Adrenal gland (tissue), 12 donors: ENCODE data around the gene NOXA1. TPM values are rescaled to one million over a fixed set of nuclear protein-coding genes. Genes with fewer than 3 reads are reported as not detected.

Experiments used
- DNase-seq, 7 donors: peaks; one replicate each; pipeline ENCODE4 v3.0.0-alpha.2; 2019 to 2020
- H3K27ac ChIP-seq, 5 donors: fragments of 200-600 bp; sonication (generic) in 4 of 5; 1 replicate in 3 of 5; 2 replicates in 2 of 5; pipeline versions ENCODE4 v1.5.1 to v1.8.0; 2016 to 2020; ENCODE audit warnings: mild to moderate bottlenecking in 1 of 5
- H3K27me3 ChIP-seq: fragments of 200-600 bp; 2 replicates; pipeline ENCODE4 v1.8.0; 2021
- H3K36me3 ChIP-seq, 2 donors: fragments of 200-600 bp; replicated peaks in 1 of 2; 1 replicate in 1 of 2; 2 replicates in 1 of 2; pipeline versions ENCODE4 v1.5.1 to v1.8.0; 2018 to 2022
- H3K4me1 ChIP-seq, 2 donors: fragments of 200-600 bp; replicated peaks in 1 of 2; 1 replicate in 1 of 2; 2 replicates in 1 of 2; pipeline versions ENCODE4 v1.5.1 to v1.8.0; 2018 to 2021
- H3K4me3 ChIP-seq, 4 donors: fragments of 200-600 bp; sonication (generic) in 3 of 4; one replicate each; pipeline ENCODE4 v1.5.1; 2016 to 2018
- H3K9me3 ChIP-seq, 3 donors: fragments of 200-600 bp; sonication (generic) in 1 of 3; replicated peaks in 1 of 3; 1 replicate in 2 of 3; 2 replicates in 1 of 3; pipeline versions ENCODE4 v1.5.1 to v1.8.0; 2016 to 2021
- POLR2A ChIP-seq, 2 donors: fragments of 450-650 bp; IDR thresholded peaks; one replicate each; pipeline ENCODE4 v1.6.1; 2017; ENCODE audit warnings: antibody characterized with exemption in 2 of 2, mild to moderate bottlenecking in 2 of 2, moderate library complexity in 1 of 2
- WGBS, 4 donors: extraction: QIAGEN DNeasy Blood & Tissue Kit in 2 of 4; methylation state at CpG; one replicate each; pipeline versions ENCODE4 v1.1.5 to v1.1.7; 2013 to 2017; 5-methylcytosine and 5-hydroxymethylcytosine counted together
- intact Hi-C, 2 donors: fragments of 100-400 bp; cut with DNase I; formaldehyde crosslinking; loops; one replicate each; pipeline versions ENCODE4 v1.14.1 to v1.15.0; 2022 to 2023
- microRNA-seq, 3 donors: library from miRNA; unstranded; fragments of <30 nt; microRNA quantifications; one replicate each; pipeline ENCODE4, GENCODE V29; 2017 to 2020
- polyA plus RNA-seq, 3 donors: library from polyadenylated mRNA; stranded (reverse); fragments of 200-250 nt in 2 of 3; fragments of 350-450 nt in 1 of 3; fragmentation: Illumina TruSeq in 1 of 3; extraction: RNeasy Lipid Tissue Mini Kit (QIAGEN cat#74804) in 1 of 3; gene quantifications; one replicate each; pipeline ENCODE4 v1.2.3, GENCODE V29; 2013 to 2014
- total RNA-seq, 9 donors: library from RNA; depleted of rRNA in 4 of 9; stranded (reverse); fragments of >200 nt in 4 of 9; fragments of 120-200 nt in 1 of 9; fragmentation: NEBNext Ultra II Directional in 1 of 9; extraction: Animal tissue kit (Norgen Biotek cat#: 25700) in 1 of 9; gene quantifications; one replicate each; pipeline versions ENCODE4 v1.1.0 to v1.2.4, GENCODE V29; 2013 to 2023
- TF ChIP-seq, protein P1 (sequence below), 6 experiments: fragments of 450-650 bp in 4 of 6; fragments of 200-600 bp in 2 of 6; sonication (generic) in 1 of 6; IDR thresholded peaks; 1 replicate in 5 of 6; 2 replicates in 1 of 6; pipeline versions ENCODE4 v1.5.1 to v1.8.0; 2016 to 2021; ENCODE audit warnings: antibody characterized with exemption in 6 of 6, mild to moderate bottlenecking in 2 of 6, moderate library complexity in 1 of 6
- donor health status: healthy with polysubstance abuse.
- donor health status: Bipolar disorder and iron deficiency.
- donor health status: DM: yes; HTN: yes; CAD: no.
- donor health status: DM: no; HTN: no; CAD: no.
- donor health status: DM: no; HTN: no; CAD: no.
- donor health status: DM: yes; HTN: yes; CAD: no.

NOXA1 gene
- total and polyA plus RNA-seq, 12 donors = 2.9 to 50.7 (median 9.4) TPM; not detected in 1

DNA sequence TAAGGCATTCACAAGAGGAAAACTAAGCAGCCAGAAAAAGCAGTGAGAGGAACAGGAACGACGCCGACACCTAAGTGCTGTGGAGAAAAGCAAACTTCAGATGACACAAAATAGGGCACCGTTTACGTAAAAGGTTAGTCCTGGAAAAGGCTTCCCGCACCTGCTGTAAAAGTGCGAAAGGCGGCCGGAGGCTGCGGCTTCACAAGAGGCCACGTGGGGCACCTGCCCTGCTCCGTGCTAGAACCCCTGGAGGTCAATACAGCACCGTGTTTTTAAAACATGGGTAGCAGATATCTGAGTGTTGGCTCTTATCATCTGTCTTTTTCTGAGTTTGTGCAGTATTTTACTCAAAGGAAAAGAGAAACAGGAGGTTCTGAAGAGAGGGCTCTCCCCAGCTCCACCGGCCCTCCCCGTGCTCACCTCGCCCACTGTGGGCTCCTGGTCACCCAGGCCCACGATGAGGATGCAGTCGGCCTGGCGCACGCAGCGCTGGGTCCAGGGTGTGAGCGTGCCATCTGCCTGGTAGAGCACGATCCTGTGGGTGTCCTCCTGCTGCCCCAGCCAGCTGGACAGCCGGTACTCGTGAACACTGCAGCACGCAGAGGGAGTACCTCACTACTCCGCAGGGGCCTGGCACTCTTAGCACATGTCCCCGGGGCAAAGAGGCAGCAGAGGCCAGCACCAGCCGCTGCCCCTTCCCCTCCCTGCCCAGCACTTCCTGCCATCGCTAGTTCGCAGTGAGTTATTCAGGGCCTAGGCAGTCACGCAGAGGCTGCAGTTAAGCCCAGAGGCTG, 56.9 kb downstream of the NOXA1 start:
- no peak for TF ChIP-seq POLR2A (IDR thresholded peaks at IDR 0.05)
- TF ChIP-seq, protein P1, sequence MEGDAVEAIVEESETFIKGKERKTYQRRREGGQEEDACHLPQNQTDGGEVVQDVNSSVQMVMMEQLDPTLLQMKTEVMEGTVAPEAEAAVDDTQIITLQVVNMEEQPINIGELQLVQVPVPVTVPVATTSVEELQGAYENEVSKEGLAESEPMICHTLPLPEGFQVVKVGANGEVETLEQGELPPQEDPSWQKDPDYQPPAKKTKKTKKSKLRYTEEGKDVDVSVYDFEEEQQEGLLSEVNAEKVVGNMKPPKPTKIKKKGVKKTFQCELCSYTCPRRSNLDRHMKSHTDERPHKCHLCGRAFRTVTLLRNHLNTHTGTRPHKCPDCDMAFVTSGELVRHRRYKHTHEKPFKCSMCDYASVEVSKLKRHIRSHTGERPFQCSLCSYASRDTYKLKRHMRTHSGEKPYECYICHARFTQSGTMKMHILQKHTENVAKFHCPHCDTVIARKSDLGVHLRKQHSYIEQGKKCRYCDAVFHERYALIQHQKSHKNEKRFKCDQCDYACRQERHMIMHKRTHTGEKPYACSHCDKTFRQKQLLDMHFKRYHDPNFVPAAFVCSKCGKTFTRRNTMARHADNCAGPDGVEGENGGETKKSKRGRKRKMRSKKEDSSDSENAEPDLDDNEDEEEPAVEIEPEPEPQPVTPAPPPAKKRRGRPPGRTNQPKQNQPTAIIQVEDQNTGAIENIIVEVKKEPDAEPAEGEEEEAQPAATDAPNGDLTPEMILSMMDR (IDR thresholded peaks at IDR 0.05) = no peak
- Histone ChIP-seq H3K36me3 (no peaks in the 10 kb centered on the region), H3K4me3 (no peak overlapping the region), H3K4me1 (peaks cover 11 to 16% of the 10 kb centered on the region in 2 donors), H3K9me3 (peaks cover 0 to 5% (median 0%) of the 10 kb centered on the region in 3 donors), H3K27ac (no peak overlapping the region), H3K27me3 (no peaks in the 10 kb centered on the region)
- intact Hi-C loops = no loop called here
- peak in 2 of 7 donors; percentile 16 to 22 for DNase-seq
- 86 to 93% (median 90%) methylated on average over 17 to 32 of the region's 32 CpGs for WGBS, 4 donors

DNA sequence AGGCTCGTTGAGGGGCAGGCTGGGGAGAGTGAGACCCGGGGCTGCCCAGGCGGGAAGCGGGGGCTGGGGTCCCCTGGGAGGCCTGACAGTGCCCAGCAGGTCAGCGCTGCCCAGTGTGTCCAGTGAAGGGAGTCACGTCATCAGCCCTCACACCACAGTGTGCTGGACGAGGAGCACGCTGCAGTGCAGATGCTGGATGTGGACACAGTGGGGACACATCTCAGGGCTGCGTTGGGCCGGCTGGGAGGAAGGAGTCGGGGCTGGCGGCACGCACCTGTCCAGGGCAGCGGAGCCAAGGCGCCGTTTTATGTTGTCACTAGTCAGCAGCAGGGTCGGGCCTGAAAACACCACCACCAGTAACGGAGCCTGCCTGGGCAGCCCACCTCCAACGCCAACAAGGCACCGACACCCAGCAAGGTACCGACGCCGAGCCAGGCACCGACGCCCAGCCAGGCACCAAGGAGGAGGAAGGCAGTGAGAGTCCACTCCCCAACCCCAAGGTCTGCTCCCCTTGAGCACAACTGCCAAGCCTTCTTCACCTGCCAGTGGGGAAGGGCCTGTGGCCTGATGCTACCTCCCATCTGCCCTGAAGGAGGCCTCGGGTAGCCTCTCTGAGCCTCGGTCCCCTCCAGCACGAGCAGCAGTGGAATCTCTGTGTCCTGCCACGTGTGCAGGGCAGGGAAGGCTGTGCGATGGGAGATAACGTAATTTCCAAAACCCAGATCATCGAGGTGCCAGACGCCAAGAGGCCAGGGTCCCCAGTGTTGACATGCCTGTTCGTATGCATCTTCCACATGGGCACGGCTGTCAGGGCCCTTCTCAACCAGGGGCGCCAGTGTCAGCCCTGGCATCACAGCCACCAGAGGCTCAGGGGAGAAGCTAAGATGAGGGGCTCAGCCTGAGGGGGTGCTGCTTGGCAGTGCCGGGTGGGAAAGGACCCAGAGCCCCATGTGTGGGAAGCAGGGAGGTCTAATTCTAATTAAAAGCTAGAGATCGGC, 57.8 kb downstream of the NOXA1 start:
- H3K9me3 ChIP-seq = no peaks in the 10 kb centered on the region
- no peaks in the 10 kb centered on the region for H3K27me3 ChIP-seq
- no peaks in the 10 kb centered on the region for H3K36me3 ChIP-seq
- intact Hi-C loops = no loop called here
- no peak overlapping the region for H3K4me3 ChIP-seq
- 90 to 95% (median 94%) methylated on average over 15 to 38 of the region's 38 CpGs for WGBS, 4 donors
- TF ChIP-seq, protein P1 (IDR thresholded peaks at IDR 0.05) = no peak
- TF ChIP-seq POLR2A (IDR thresholded peaks at IDR 0.05) = no peak
- DNase-seq = peak in 1 of 7 donors; percentile 14
- H3K27ac ChIP-seq = peak overlapping the region in 1 of 5 donors; percentile 64
- H3K4me1 ChIP-seq = peaks cover 11 to 16% of the 10 kb centered on the region in 2 donors

DNA sequence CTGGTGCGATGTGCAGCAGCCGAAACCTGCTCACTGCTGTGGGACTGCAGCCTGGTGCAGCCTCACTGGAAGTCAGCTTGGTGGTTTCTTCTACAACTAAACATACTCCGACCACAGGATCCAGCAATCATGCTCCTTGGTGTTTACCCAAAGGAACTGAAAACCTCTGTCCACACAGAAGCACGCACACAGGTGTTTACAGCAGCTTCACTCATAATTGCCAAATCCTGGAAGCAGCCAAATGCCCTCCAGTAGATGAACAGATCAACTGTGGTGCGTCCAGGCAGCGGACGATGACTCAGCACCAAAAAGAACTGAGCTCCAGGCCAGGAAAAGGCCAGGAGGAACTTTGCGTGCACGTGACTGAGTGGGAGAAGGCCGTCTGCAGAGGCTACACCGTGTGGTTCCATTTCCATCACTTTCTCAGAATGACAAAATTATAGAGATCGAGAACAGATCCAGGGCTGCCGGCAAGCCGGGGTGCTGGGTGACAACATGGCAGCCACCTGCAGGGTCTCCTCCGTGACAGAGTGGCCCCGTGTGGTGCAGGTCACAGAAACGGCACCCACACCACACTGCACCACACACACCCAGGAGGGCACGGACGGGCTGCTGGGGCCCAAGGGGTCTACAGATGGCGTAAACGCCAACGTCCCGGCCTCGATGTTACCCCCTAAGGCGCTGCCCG, 59.0 kb downstream of the NOXA1 start:
- H3K4me3 ChIP-seq = no peak overlapping the region
- no peaks in the 10 kb centered on the region for H3K9me3 ChIP-seq
- WGBS, 4 donors = 59 to 65% (median 62%) methylated on average over 24 to 26 of the region's 26 CpGs
- no peaks in the 10 kb centered on the region for H3K36me3 ChIP-seq
- peak overlapping the region in 2 of 5 donors; percentile 64 to 78 for H3K27ac ChIP-seq
- intact Hi-C loops = no loop called here
- peak; percentile 72 to 91 (median 87) for DNase-seq
- no peaks in the 10 kb centered on the region for H3K27me3 ChIP-seq
- peaks cover 11 to 16% of the 10 kb centered on the region in 2 donors for H3K4me1 ChIP-seq
- TF ChIP-seq POLR2A (IDR thresholded peaks at IDR 0.05) = no peak
- TF ChIP-seq, protein P1 (IDR thresholded peaks at IDR 0.05) = no peak

Small RNAs within 50 kb of the gene (microRNA-seq; reads per million reads assigned to microRNA genes)
- 0.89 to 1.1 (median 1.1) reads per million in 3 donors for gene MIR7114

Other genes starting within 250 kb of the NOXA1 start
- gene ANAPC2, start 234.8 kb upstream of the NOXA1 start, total RNA-seq = 10 to 100 TPM; 18.1 to 72.1 (median 25.6) TPM
- gene ANAPC2, start 234.8 kb upstream of the NOXA1 start, polyA plus RNA-seq = 100 to 1,000 TPM in 1 of 3 donors, 10 to 100 TPM in 1, 1 to 10 TPM in 1; 7.1 to 162 (median 89.7) TPM
- 10 to 100 TPM; 50.0 to 98.1 (median 65.7) TPM for gene SSNA1, start 234.7 kb upstream of the NOXA1 start, total RNA-seq
- gene SSNA1, start 234.7 kb upstream of the NOXA1 start, polyA plus RNA-seq = 100 to 1,000 TPM in 2 of 3 donors, 10 to 100 TPM in 1; 13.2 to 138 (median 127) TPM
- 10 to 100 TPM in 5 of 9 donors, 1 to 10 TPM in 4; 5.0 to 23.5 (median 10.7) TPM for gene TPRN, start 222.7 kb upstream of the NOXA1 start, total RNA-seq
- 1 to 10 TPM; 1.4 to 7.6 (median 3.4) TPM for gene TPRN, start 222.7 kb upstream of the NOXA1 start, polyA plus RNA-seq
- 10 to 100 TPM; 32.7 to 48.4 (median 42.3) TPM for gene TMEM203, start 217.7 kb upstream of the NOXA1 start, total RNA-seq
- gene TMEM203, start 217.7 kb upstream of the NOXA1 start, polyA plus RNA-seq = 10 to 100 TPM; 21.7 to 30.2 (median 28.4) TPM
- gene NDOR1, start 217.7 kb upstream of the NOXA1 start, total RNA-seq = 10 to 100 TPM in 7 of 9 donors, 1 to 10 TPM in 2; 4.5 to 21.4 (median 13.5) TPM
- gene NDOR1, start 217.7 kb upstream of the NOXA1 start, polyA plus RNA-seq = 10 to 100 TPM in 2 of 3 donors, 1 to 10 TPM in 1; 1.6 to 36.4 (median 14.9) TPM
- 10 to 100 TPM in 4 of 9 donors, 1 to 10 TPM in 5; 1.1 to 33.8 (median 8.9) TPM for gene RNF208, start 201.2 kb upstream of the NOXA1 start, total RNA-seq
- 10 to 100 TPM in 2 of 3 donors, 1 to 10 TPM in 1; 1.2 to 90.5 (median 36.5) TPM for gene RNF208, start 201.2 kb upstream of the NOXA1 start, polyA plus RNA-seq
- 1 to 10 TPM in 6 of 9 donors, under 1 TPM in 3; 0.56 to 4.6 (median 1.2) TPM for gene CYSRT1, start 198.2 kb upstream of the NOXA1 start, total RNA-seq
- gene CYSRT1, start 198.2 kb upstream of the NOXA1 start, polyA plus RNA-seq = 1 to 10 TPM in 2 of 3 donors, not detected in 1; 2.5 to 3.4 TPM
- under 1 TPM in 1 of 9 donors, not detected in 8; 0.06 TPM for gene RNF224, start 195.9 kb upstream of the NOXA1 start, total RNA-seq
- gene RNF224, start 195.9 kb upstream of the NOXA1 start, polyA plus RNA-seq = not detected
- not detected for gene SLC34A3, start 192.5 kb upstream of the NOXA1 start, total RNA-seq
- not detected for gene SLC34A3, start 192.5 kb upstream of the NOXA1 start, polyA plus RNA-seq
- 100 to 1,000 TPM in 7 of 9 donors, 10 to 100 TPM in 2; 69.9 to 362 (median 144) TPM for gene TUBB4B, start 182.1 kb upstream of the NOXA1 start, total RNA-seq
- gene TUBB4B, start 182.1 kb upstream of the NOXA1 start, polyA plus RNA-seq = 100 to 1,000 TPM; 105 to 211 (median 200) TPM
- gene STPG3, start 172.1 kb upstream of the NOXA1 start, total RNA-seq = 1 to 10 TPM in 1 of 9 donors, under 1 TPM in 1, not detected in 7; 0.25 to 3.1 TPM
- gene STPG3, start 172.1 kb upstream of the NOXA1 start, polyA plus RNA-seq = under 1 TPM in 1 of 3 donors, not detected in 2; 0.32 TPM
- gene NELFB, start 168.1 kb upstream of the NOXA1 start, total RNA-seq = 10 to 100 TPM; 20.6 to 56.3 (median 38.5) TPM
- 10 to 100 TPM; 10.9 to 48.3 (median 19.6) TPM for gene NELFB, start 168.1 kb upstream of the NOXA1 start, polyA plus RNA-seq
- 10 to 100 TPM in 5 of 9 donors, 1 to 10 TPM in 4; 1.1 to 21.5 (median 11.9) TPM for gene TOR4A, start 145.7 kb upstream of the NOXA1 start, total RNA-seq
- gene TOR4A, start 145.7 kb upstream of the NOXA1 start, polyA plus RNA-seq = 1 to 10 TPM in 2 of 3 donors, under 1 TPM in 1; 0.49 to 1.4 (median 1.3) TPM
- 10 to 100 TPM in 1 of 9 donors, 1 to 10 TPM in 8; 1.1 to 11.2 (median 3.5) TPM for gene NRARP, start 121.1 kb upstream of the NOXA1 start, total RNA-seq
- gene NRARP, start 121.1 kb upstream of the NOXA1 start, polyA plus RNA-seq = 1 to 10 TPM in 2 of 3 donors, under 1 TPM in 1; 0.59 to 1.4 (median 1.1) TPM
- gene EXD3, start 231 bp upstream of the NOXA1 start, total RNA-seq = 10 to 100 TPM in 7 of 9 donors, 1 to 10 TPM in 2; 8.5 to 38.6 (median 20.3) TPM
- gene EXD3, start 231 bp upstream of the NOXA1 start, polyA plus RNA-seq = 100 to 1,000 TPM in 1 of 3 donors, 10 to 100 TPM in 1, 1 to 10 TPM in 1; 1.2 to 111 (median 41.0) TPM
- gene ENTPD8, start 18.0 kb downstream of the NOXA1 start, total RNA-seq = under 1 TPM in 4 of 9 donors, not detected in 5; 0.14 to 0.20 (median 0.18) TPM
- gene ENTPD8, start 18.0 kb downstream of the NOXA1 start, polyA plus RNA-seq = under 1 TPM in 2 of 3 donors, not detected in 1; 0.16 to 0.17 TPM
- 10 to 100 TPM in 8 of 9 donors, 1 to 10 TPM in 1; 8.7 to 47.6 (median 22.5) TPM for gene NSMF, start 35.9 kb downstream of the NOXA1 start, total RNA-seq
- 100 to 1,000 TPM in 1 of 3 donors, 10 to 100 TPM in 2; 23.1 to 118 (median 39.7) TPM for gene NSMF, start 35.9 kb downstream of the NOXA1 start, polyA plus RNA-seq
- gene PNPLA7, start 127.0 kb downstream of the NOXA1 start, total RNA-seq = 10 to 100 TPM in 5 of 9 donors, 1 to 10 TPM in 3, under 1 TPM in 1; 0.44 to 19.2 (median 10.4) TPM
- gene PNPLA7, start 127.0 kb downstream of the NOXA1 start, polyA plus RNA-seq = 10 to 100 TPM in 2 of 3 donors, under 1 TPM in 1; 0.70 to 64.1 (median 35.5) TPM
- 100 to 1,000 TPM in 2 of 9 donors, 10 to 100 TPM in 7; 52.2 to 110 (median 80.8) TPM for gene MRPL41, start 128.5 kb downstream of the NOXA1 start, total RNA-seq
- 100 to 1,000 TPM in 2 of 3 donors, 1 to 10 TPM in 1; 6.1 to 335 (median 293) TPM for gene MRPL41, start 128.5 kb downstream of the NOXA1 start, polyA plus RNA-seq
- 10 to 100 TPM; 20.0 to 39.4 (median 24.1) TPM for gene DPH7, start 155.5 kb downstream of the NOXA1 start, total RNA-seq
- 10 to 100 TPM; 17.2 to 88.3 (median 75.0) TPM for gene DPH7, start 155.5 kb downstream of the NOXA1 start, polyA plus RNA-seq
- 10 to 100 TPM in 8 of 9 donors, 1 to 10 TPM in 1; 5.2 to 26.2 (median 17.6) TPM for gene ZMYND19, start 167.1 kb downstream of the NOXA1 start, total RNA-seq
- 10 to 100 TPM in 2 of 3 donors, 1 to 10 TPM in 1; 7.9 to 33.5 (median 33.2) TPM for gene ZMYND19, start 167.1 kb downstream of the NOXA1 start, polyA plus RNA-seq
- gene ARRDC1, start 182.3 kb downstream of the NOXA1 start, total RNA-seq = 10 to 100 TPM; 19.5 to 59.4 (median 35.1) TPM
- 100 to 1,000 TPM in 2 of 3 donors, 10 to 100 TPM in 1; 14.1 to 194 (median 125) TPM for gene ARRDC1, start 182.3 kb downstream of the NOXA1 start, polyA plus RNA-seq
- 100 to 1,000 TPM in 2 of 9 donors, 10 to 100 TPM in 7; 46.1 to 171 (median 66.8) TPM for gene EHMT1, start 195.6 kb downstream of the NOXA1 start, total RNA-seq
- 100 to 1,000 TPM in 1 of 3 donors, 10 to 100 TPM in 2; 42.0 to 107 (median 75.2) TPM for gene EHMT1, start 195.6 kb downstream of the NOXA1 start, polyA plus RNA-seq